ENCODE results near the gene PDSS2.

- TF ChIP-seq HDAC3 (IDR thresholded peaks at IDR 0.05; ENCODE audit: borderline replicate concordance, partially characterized antibody), result no peak
- TF ChIP-seq CTCF (IDR thresholded peaks at IDR 0.05 in 2 of 3, conservative IDR thresholded peaks at IDR 0.05 in 1 of 3; ENCODE audit: insufficient read depth in 2 of 3, low read depth in 1 of 3, low read length in 3 of 3), result no peak
- TF ChIP-seq, protein P1, sequence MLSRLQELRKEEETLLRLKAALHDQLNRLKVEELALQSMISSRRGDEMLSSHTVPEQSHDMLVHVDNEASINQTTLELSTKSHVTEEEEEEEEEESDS (CRISPR knock-in tag; IDR thresholded peaks at IDR 0.05), result no peak
- TF ChIP-seq HOMEZ (CRISPR knock-in tag; IDR thresholded peaks at IDR 0.05), result no peak
- TF ChIP-seq POLR2A (conservative IDR thresholded peaks at IDR 0.05), result no peak
- no peak for TF ChIP-seq C11orf30 (IDR thresholded peaks at IDR 0.05; ENCODE audit: low read depth)
- no peak for TF ChIP-seq BRD9 (IDR thresholded peaks at IDR 0.05; ENCODE audit: low read depth, partially characterized antibody)
- no peak for TF ChIP-seq TCF7 (IDR thresholded peaks at IDR 0.05; ENCODE audit: borderline replicate concordance)
- no peak for TF ChIP-seq FOSL1 (tag; conservative IDR thresholded peaks at IDR 0.05)
- no peak for TF ChIP-seq BRF1 (IDR thresholded peaks at IDR 0.05; ENCODE audit: borderline replicate concordance, extremely low read depth, insufficient read length)
- TF ChIP-seq POLR2AphosphoS5 (IDR thresholded peaks at IDR 0.05; ENCODE audit: control insufficient read depth, insufficient read depth, low read depth, low read length), result no peak
- TF ChIP-seq MTA3 (IDR thresholded peaks at IDR 0.05; ENCODE audit: borderline replicate concordance), result no peak
Observed at GRCh38 chr6:107439406-107439805, 20.0 kb downstream of the PDSS2 start.
